ENCODE results near the gene ACOD1. TPM values are rescaled to one million over a fixed set of nuclear protein-coding genes. Genes with fewer than 3 reads are reported as not detected.

Gene ACOD1
- total and polyA plus RNA-seq, 10 of the 15 experiments (the other 5 are each of a cell fraction or from before 2014, with no cell fraction given) = not detected

- Histone ChIP-seq H3K9ac (ENCODE audit: control insufficient read depth, insufficient read depth, low read length) (no peak overlapping the region), H3K4me2 (ENCODE audit: control insufficient read depth, insufficient read depth) (no peak overlapping the region), H2AFZ (ENCODE audit: control insufficient read depth, low read depth, low read length) (no peak overlapping the region), H3K79me2 (ENCODE audit: control insufficient read depth, insufficient read depth, low read length) (no peaks in the 10 kb centered on the region), H4K20me1 (ENCODE audit: control insufficient read depth, insufficient read depth) (no peaks in the 10 kb centered on the region), H3K4me1 (ENCODE audit: control insufficient read depth, insufficient read depth, low read length) (no peaks in the 10 kb centered on the region), H3K36me3 (ENCODE audit: control insufficient read depth in 2 of 2, insufficient read depth in 2 of 2, low read length in 1 of 2) (no peaks in the 10 kb centered on the region), H3K27me3 (replicated peaks in 1 of 2; ENCODE audit: control insufficient read depth in 2 of 2, insufficient read depth in 2 of 2, low read length in 1 of 2) (no peaks in the 10 kb centered on the region; a peak in 1 of 4 replicates), H3K9me3 (replicated peaks; ENCODE audit: control insufficient read depth, insufficient read depth, low read length) (no peaks in the 10 kb centered on the region), H3K27ac (ENCODE audit: control insufficient read depth, insufficient read depth) (no peak overlapping the region), H3K4me3 (no peak overlapping the region)
- 21% methylated on average over 2 of the region's 2 CpGs for WGBS (ENCODE audit: insufficient coverage, insufficient replicate concordance, low lambda C conversion rate, missing lambda C conversion rate)
- TF ChIP-seq STAT1 (conservative IDR thresholded peaks at IDR 0.05) (no peak), IKZF2 (IDR thresholded peaks at IDR 0.05) (no peak), PRDM15 (CRISPR knock-in tag; IDR thresholded peaks at IDR 0.05) (no peak), PAX8 (IDR thresholded peaks at IDR 0.05) (no peak), FOS (IDR thresholded peaks at IDR 0.05; ENCODE audit: borderline replicate concordance, extremely low read depth, insufficient read length) (no peak), SIN3A (IDR thresholded peaks at IDR 0.05; ENCODE audit: low read depth, low read length) (no peak), E2F4 (IDR thresholded peaks at IDR 0.05; ENCODE audit: low read depth, low read length) (no peak), JUND (IDR thresholded peaks at IDR 0.05; ENCODE audit: low read depth, low read length) (no peak), KDM1A (IDR thresholded peaks at IDR 0.05; ENCODE audit: borderline replicate concordance) (no peak), USF1 (IDR thresholded peaks at IDR 0.05; ENCODE audit: borderline replicate concordance, extremely low read length, insufficient read depth, low read depth, low read length) (no peak), KLF5 (IDR thresholded peaks at IDR 0.05; ENCODE audit: partially characterized antibody) (no peak), NR2C1 (IDR thresholded peaks at IDR 0.05) (no peak), GATAD2B (conservative IDR thresholded peaks at IDR 0.05; ENCODE audit: low read depth) (no peak), TCF7 (IDR thresholded peaks at IDR 0.05; ENCODE audit: borderline replicate concordance) (no peak), NFIC (IDR thresholded peaks at IDR 0.05; ENCODE audit: low read depth, low read length) (no peak), TARDBP (IDR thresholded peaks at IDR 0.05; ENCODE audit: borderline replicate concordance) (no peak)
- in situ Hi-C loops (cut with MboI) (loop anchor here (5.0 to 10.0 kb wide), 4 partner anchors 240 to 1210 kb away; no protein-coding TSS in a partner anchor), intact Hi-C loops (cut with micrococcal nuclease; ENCODE audit: unreplicated experiment) (loop anchor here (5.0 kb wide), 1 partner anchor 1207 kb away; no protein-coding TSS in a partner anchor)
- ChIA-PET POLR2A (no interaction called here), CTCF (interaction anchor here (0.9 to 5.1 kb wide), 26 partner anchors 9 to 1216 kb away, joined by 3 to 54 read pairs (median 4); no protein-coding TSS in a partner anchor), SMC1A (ENCODE audit: uncharacterized antibody, unreplicated experiment) (interaction anchor here (0.9 to 3.7 kb wide), 16 partner anchors 9 to 1212 kb away, joined by 3 to 28 read pairs (median 4); no protein-coding TSS in a partner anchor), RAD21 (ENCODE audit: unreplicated experiment) (interaction anchor here (1.1 to 1.9 kb wide), 13 partner anchors 9 to 1209 kb away, joined by 3 to 24 read pairs (median 7); no protein-coding TSS in a partner anchor)
- no peak for DNase-seq (ENCODE audit: low read depth, low spot score)
- no peak for FAIRE-seq
- no TSS peak for BruUV-seq (replicated peaks)
- ATAC-seq = no peak
Measured at GRCh38 chr13:76904507-76904906, 43.8 kb upstream of the ACOD1 start.

All from GM12878 (cell line).